ENCODE data around the gene CCN2. TPM values are rescaled to one million over a fixed set of nuclear protein-coding genes. Genes with fewer than 3 reads are reported as not detected.
A peak's percentile ranks its signal among the peaks of the same experiment; 100 is the strongest.

CCN2 gene
- total RNA-seq, 1 donor from 2014 or later, result 1,296 TPM

DNA sequence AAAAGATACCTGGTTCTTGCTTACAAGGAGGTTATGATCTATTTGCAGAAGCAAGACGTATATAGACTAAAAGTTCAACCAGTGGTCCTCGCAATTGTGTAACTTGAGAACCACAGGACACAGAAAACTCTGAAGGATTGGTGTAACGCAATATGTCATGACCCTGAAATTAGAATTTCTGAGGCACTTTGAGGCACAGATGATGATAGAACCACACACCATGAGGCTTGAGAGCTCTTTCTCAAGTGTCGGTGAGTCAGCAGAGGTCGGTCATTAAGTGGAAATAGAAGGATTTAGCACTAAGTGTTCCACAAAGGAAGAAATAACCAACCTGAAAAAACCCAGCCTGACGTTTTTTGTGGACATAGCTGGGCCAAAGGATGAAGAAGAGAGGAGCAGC lies 15.3 kb upstream of the CCN2 start:
- Mint-ChIP-seq H3K27ac (ENCODE audit: unreplicated experiment) (peak overlapping the region; percentile 13), H3K27me3 (ENCODE audit: low read depth) (no peaks in the 10 kb centered on the region), H3K4me1 (ENCODE audit: low read depth) (peaks cover 10% of the 10 kb centered on the region), H3K36me3 (ENCODE audit: low read depth) (no peaks in the 10 kb centered on the region), H3K4me3 (ENCODE audit: unreplicated experiment) (no peak overlapping the region), H3K9me3 (ENCODE audit: low read depth) (no peaks in the 10 kb centered on the region)
- no peak for DNase-seq (ENCODE audit: low spot score)
- no peak for TF ChIP-seq CTCF (IDR thresholded peaks at IDR 0.05)

DNA sequence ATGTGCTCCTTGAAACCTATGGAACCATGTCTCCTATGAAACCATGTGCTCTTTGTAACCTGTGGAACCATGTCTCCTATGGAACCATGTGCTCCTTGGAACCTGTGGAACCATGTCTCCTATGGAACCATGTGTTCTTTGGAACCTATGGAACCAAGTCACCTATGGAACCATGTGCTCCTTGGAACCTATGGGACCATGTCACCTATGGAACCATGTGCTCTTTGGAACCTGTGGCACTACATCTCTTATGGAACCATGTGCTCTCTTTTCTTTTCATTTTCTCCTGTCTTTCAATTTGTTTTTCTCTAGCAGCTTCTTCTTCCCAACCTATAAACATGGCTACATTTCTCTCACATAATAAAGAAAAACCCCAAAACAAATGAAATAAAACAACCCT lies 11.9 kb upstream of the CCN2 start:
- DNase-seq (ENCODE audit: low spot score), result no peak
- Mint-ChIP-seq H3K9me3 (ENCODE audit: low read depth) (no peaks in the 10 kb centered on the region), H3K4me3 (ENCODE audit: unreplicated experiment) (no peak overlapping the region), H3K4me1 (ENCODE audit: low read depth) (peaks cover 16% of the 10 kb centered on the region), H3K27ac (ENCODE audit: unreplicated experiment) (no peak overlapping the region), H3K27me3 (ENCODE audit: low read depth) (no peaks in the 10 kb centered on the region), H3K36me3 (ENCODE audit: low read depth) (no peaks in the 10 kb centered on the region)
- TF ChIP-seq CTCF (IDR thresholded peaks at IDR 0.05), result no peak

GRCh38 chr6:131960371-131961133 lies 9.4 kb upstream of the CCN2 start:
- no peaks in the 10 kb centered on the region for H3K27me3 Mint-ChIP-seq (ENCODE audit: low read depth)
- no peaks in the 10 kb centered on the region for H3K9me3 Mint-ChIP-seq (ENCODE audit: low read depth)
- no peak overlapping the region for H3K27ac Mint-ChIP-seq (ENCODE audit: unreplicated experiment)
- H3K36me3 Mint-ChIP-seq (ENCODE audit: low read depth), result no peaks in the 10 kb centered on the region
- no peak for DNase-seq (ENCODE audit: low spot score)
- H3K4me1 Mint-ChIP-seq (ENCODE audit: low read depth), result peaks cover 14% of the 10 kb centered on the region
- H3K4me3 Mint-ChIP-seq (ENCODE audit: unreplicated experiment), result no peak overlapping the region
- peak; percentile 81 for TF ChIP-seq CTCF (IDR thresholded peaks at IDR 0.05)

DNA sequence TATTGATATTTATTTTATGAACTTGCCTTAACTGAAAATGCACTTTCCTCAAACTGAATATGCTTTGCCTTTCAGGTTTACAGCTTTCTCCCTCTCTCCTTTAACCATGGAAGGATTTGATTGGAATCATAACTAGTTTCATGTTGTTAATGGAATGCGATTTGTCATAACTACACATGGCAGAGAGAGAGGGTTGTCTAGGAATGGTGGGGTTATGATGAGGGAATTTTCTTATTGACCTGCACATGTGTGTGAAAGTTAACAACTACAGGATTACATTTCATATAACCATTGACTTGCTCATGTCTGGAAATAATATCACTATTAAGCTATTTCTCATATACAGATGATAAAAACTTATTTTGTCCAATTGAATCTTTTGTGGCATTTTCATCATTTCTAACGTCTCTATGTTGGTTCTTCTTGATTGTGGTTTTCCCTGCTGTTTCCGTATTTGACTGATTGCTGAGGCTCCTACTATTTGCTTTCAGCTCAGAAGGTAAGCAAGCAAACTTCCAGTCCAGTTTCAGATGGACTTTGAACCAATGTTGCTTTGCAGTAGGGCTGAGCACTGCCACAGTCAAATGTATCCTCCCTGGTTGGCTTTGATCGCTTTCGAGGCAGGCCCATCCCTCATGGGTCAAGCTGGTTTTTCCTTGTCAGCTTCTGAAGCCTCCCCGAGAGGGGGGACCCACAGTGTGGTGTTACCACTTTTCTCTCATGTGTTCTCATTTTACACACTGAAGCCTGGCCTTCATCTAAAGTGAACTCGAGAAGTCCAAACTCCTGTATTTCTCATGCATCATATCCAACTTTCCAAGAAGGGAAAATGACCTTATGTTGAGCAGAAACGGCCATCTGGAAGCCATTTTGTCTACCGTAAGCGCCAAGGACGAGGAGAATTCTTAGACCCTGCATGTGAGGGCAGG lies 7.6 kb upstream of the CCN2 start:
- Mint-ChIP-seq H3K4me3 (ENCODE audit: unreplicated experiment) (no peak overlapping the region), H3K36me3 (ENCODE audit: low read depth) (no peaks in the 10 kb centered on the region), H3K4me1 (ENCODE audit: low read depth) (peaks cover 32% of the 10 kb centered on the region), H3K27me3 (ENCODE audit: low read depth) (no peaks in the 10 kb centered on the region), H3K27ac (ENCODE audit: unreplicated experiment) (no peak overlapping the region), H3K9me3 (ENCODE audit: low read depth) (no peaks in the 10 kb centered on the region)
- no peak for TF ChIP-seq CTCF (IDR thresholded peaks at IDR 0.05)
- no peak for DNase-seq (ENCODE audit: low spot score)

DNA sequence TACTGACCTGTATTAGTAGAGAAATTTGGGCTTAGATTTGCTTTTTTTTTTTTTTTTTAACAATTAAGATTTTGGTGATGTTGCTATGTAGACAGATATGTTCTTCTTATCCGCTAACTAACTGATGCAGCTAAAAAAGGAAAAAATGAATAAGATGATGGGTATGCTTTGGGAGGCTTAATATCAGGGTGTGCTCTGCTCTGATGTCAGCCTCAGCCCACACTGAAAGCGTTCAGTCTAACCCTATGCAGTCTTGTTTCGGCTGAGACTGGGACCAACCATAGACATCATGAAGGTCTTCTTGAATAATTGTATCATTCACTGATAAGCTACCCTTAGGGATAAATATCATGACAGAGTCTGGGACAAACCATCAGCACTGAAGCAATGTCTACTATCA lies 6.9 kb upstream of the CCN2 start:
- Mint-ChIP-seq H3K36me3 (ENCODE audit: low read depth) (no peaks in the 10 kb centered on the region), H3K9me3 (ENCODE audit: low read depth) (no peaks in the 10 kb centered on the region), H3K4me1 (ENCODE audit: low read depth) (peaks cover 39% of the 10 kb centered on the region), H3K27ac (ENCODE audit: unreplicated experiment) (no peak overlapping the region), H3K4me3 (ENCODE audit: unreplicated experiment) (no peak overlapping the region), H3K27me3 (ENCODE audit: low read depth) (no peaks in the 10 kb centered on the region)
- TF ChIP-seq CTCF (IDR thresholded peaks at IDR 0.05), result no peak
- no peak for DNase-seq (ENCODE audit: low spot score)

Measured in chondrocyte (in vitro differentiated cells).